Breast epithelium (tissue), 3 donors: ENCODE results near the gene UQCRHL.

ENCODE experiments used
- POLR2A ChIP-seq: fragments of 450-650 bp; IDR thresholded peaks from one replicate; pipeline ENCODE4 v1.6.1; 2016; ENCODE audit warnings: antibody characterized with exemption, mild to moderate bottlenecking, moderate library complexity
- POLR2AphosphoS5 ChIP-seq, 3 donors: sonication (generic); formaldehyde crosslinking; IDR thresholded peaks; one replicate each; pipeline ENCODE4 v1.6.1; 2017; ENCODE audit warnings: antibody characterized with exemption in 3 of 3

- TF ChIP-seq POLR2AphosphoS5 (IDR thresholded peaks at IDR 0.05) (no peak), POLR2A (no peak)
Observed at GRCh38 chr1:15803380-15803779, 4.1 kb downstream of the UQCRHL start.
